Immature natural killer cell (primary cell): Measurements from ENCODE around the gene LMAN2. TPM values are rescaled to one million over a fixed set of nuclear protein-coding genes. Genes with fewer than 3 reads are reported as not detected.
"Not testable (repeated sequence)": the region's sequence is repeated elsewhere in the genome, so short reads cannot be mapped to it uniquely, and the experiment has no call there.

ENCODE experiments used
- DNase-seq, 3 donors: peaks; one replicate each; pipeline ENCODE4 v3.0.0; 2022; ENCODE audit warnings: mixed read lengths in 1 of 3
- H3K27ac Mint-ChIP-seq, 6 donors: one replicate each; pipeline ENCODE4 v1.8.0; 2020; ENCODE audit warnings: mixed read lengths in 6 of 6, mild to moderate bottlenecking in 5 of 6, inconsistent platforms in 4 of 6, moderate library complexity in 3 of 6
- H3K27me3 Mint-ChIP-seq, 3 donors: one replicate each; pipeline ENCODE4 v1.8.0; 2020 to 2021; ENCODE audit warnings: low read depth in 3 of 3, mild to moderate bottlenecking in 3 of 3, mixed read lengths in 3 of 3, moderate library complexity in 3 of 3, inconsistent platforms in 1 of 3
- H3K36me3 Mint-ChIP-seq, 3 donors: one replicate each; pipeline ENCODE4 v1.8.0; 2020; ENCODE audit warnings: mixed read lengths in 3 of 3, inconsistent platforms in 2 of 3, mild to moderate bottlenecking in 2 of 3
- H3K4me1 Mint-ChIP-seq, 2 donors: one replicate each; pipeline ENCODE4 v1.8.0; 2020; ENCODE audit warnings: inconsistent platforms in 2 of 2, mild to moderate bottlenecking in 2 of 2, mixed read lengths in 2 of 2, moderate library complexity in 1 of 2
- H3K4me3 Mint-ChIP-seq, 5 donors: one replicate each; pipeline ENCODE4 v1.8.0; 2020; ENCODE audit warnings: mild to moderate bottlenecking in 5 of 5, mixed read lengths in 5 of 5, inconsistent platforms in 3 of 5, moderate library complexity in 3 of 5
- H3K9me3 Mint-ChIP-seq, 6 donors: one replicate each; pipeline ENCODE4 v1.8.0; 2020; ENCODE audit warnings: mild to moderate bottlenecking in 6 of 6, mixed read lengths in 6 of 6, inconsistent platforms in 4 of 6, moderate library complexity in 3 of 6
- polyA plus RNA-seq, 3 donors: library from polyadenylated mRNA; unstranded; fragments of 300-500 nt; fragmentation: Illumina TruSeq; gene quantifications; one replicate each; pipeline ENCODE4 v1.2.3, GENCODE V29; 2021

Gene LMAN2
- polyA plus RNA-seq, 3 donors from 2014 or later, result 316 to 441 (median 409) TPM

DNA sequence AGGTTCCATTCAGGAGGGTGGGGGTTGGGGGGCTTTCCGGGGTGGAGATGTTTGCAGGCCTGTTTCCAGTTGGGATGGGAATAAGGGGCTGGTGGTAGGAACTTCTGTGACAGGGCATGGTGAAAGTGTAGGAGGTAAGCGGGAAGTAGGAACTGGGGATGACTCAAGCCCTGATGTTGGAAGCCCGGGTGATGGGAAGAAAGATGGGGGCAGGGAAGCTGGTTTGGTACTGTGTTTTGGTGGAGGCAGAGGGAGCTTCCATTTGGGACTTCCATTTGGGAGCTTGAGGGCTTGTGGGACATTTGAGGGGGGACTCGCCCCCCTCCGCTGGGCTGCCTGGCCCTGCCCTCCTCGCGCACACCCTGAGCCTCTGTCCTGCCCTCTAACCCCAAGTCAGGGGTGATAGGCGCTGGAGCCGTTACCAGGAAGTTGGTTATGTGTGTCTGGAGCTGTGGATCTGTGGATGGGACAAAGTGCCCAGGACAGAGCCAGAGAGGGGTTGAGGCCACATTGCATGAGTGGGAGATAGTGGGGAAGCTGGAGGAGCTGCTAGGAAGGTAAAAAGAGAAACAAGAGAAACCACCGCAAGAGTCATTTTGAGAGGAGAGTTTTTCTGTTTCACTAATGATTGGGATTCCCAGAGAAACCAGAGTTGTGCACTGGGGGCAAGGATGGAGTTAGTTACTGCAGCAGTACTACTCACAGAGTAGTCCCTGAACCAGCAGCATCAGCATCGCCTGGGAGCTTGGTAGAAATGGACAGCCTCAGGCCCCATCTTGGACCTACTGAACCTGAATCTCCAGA, 12.9 kb upstream of the LMAN2 start:
- peaks cover 13 to 16% (median 13%) of the 10 kb centered on the region in 3 donors for H3K36me3 Mint-ChIP-seq
- H3K27me3 Mint-ChIP-seq, result peaks cover 0 to 3% (median 1%) of the 10 kb centered on the region in 3 donors
- no peaks in the 10 kb centered on the region for H3K9me3 Mint-ChIP-seq
- peak overlapping the region in 3 of 6 donors; percentile 18 to 57 (median 28) for H3K27ac Mint-ChIP-seq
- H3K4me1 Mint-ChIP-seq, result peaks cover 48 to 56% of the 10 kb centered on the region in 2 donors
- no peak for DNase-seq
- peak overlapping the region in 2 of 5 donors; percentile 36 to 49 for H3K4me3 Mint-ChIP-seq

DNA sequence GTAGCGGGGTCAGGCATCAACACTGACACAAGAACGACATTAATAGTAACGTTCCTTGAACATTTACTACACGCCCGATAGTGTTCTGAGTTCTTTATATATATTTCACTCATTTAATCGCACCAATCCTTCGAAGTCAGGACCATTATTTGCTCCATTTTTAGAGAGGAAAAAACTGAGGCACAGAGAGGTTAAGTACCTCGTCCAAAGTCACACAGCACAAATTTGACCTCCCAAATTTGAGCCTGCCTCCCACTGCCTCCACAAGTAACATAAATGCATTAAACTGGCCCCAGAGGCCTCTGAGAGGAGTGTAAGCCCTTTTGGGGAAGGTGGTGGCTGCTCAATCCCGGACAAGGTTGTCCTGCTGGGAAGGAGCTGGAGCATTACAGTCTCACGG, 12.1 kb upstream of the LMAN2 start:
- H3K27ac Mint-ChIP-seq, result peak overlapping the region in 1 of 6 donors; percentile 64
- DNase-seq, result no peak
- peaks cover 5 to 8% (median 6%) of the 10 kb centered on the region in 3 donors for H3K36me3 Mint-ChIP-seq
- H3K27me3 Mint-ChIP-seq, result peaks cover 1 to 6% (median 3%) of the 10 kb centered on the region in 3 donors
- H3K9me3 Mint-ChIP-seq, result no peaks in the 10 kb centered on the region
- H3K4me1 Mint-ChIP-seq, result peaks cover 48 to 57% of the 10 kb centered on the region in 2 donors
- peak overlapping the region in 2 of 5 donors; percentile 77 to 81 for H3K4me3 Mint-ChIP-seq

DNA sequence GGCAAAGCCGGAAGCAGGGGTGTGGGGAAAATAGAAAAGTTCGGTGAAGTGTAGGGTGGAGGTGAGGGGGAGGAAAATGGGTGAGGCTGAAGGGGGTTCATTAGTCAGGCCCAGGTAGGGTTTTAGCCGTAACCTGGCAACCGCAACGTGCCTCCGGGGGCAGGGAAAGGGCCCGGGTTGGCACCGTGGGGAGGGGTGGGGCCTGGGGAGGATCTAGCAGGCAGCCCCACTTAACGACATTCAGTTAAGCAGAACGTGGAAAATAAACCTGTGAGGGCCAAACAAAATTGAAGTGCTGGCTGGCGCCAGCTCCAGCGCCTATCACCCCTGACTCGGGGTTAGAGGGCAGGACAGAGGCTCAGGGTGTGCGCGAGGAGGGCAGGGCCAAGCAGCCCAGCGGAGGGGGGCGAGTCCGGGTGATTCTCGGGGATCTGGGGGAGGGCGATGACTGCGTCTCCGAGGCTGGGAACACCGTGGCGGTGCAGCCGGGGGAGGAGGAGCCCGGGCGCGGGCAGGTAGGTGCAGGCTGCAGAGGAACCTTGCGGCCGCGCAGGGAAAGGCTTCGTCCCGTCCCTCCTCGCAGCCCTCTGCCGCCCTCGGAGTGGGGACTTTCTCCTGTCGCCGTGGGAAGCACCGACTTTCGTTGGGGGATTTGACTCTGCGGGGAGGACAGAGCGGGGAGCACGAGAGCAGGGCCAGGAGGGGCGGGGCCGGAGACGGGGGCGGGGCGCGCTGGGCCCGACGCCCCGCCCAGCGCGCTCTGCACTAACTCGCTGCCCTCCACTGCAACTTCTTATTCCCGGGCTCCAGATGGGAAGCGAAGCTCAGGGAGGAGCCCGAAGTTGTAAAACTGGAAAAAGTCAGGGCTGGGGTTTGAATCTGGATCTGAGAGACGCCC, 11.4 kb upstream of the LMAN2 start:
- Mint-ChIP-seq H3K4me3 (peak overlapping the region; percentile 71 to 81 (median 77)), H3K4me1 (peaks cover 49 to 56% of the 10 kb centered on the region in 2 donors), H3K9me3 (no peaks in the 10 kb centered on the region), H3K27ac (peak overlapping the region; percentile 49 to 89 (median 68)), H3K36me3 (peaks cover 0 to 3% (median 0%) of the 10 kb centered on the region in 3 donors), H3K27me3 (peaks cover 1 to 9% (median 7%) of the 10 kb centered on the region in 3 donors)
- peak; percentile 35 to 46 (median 40) for DNase-seq

DNA sequence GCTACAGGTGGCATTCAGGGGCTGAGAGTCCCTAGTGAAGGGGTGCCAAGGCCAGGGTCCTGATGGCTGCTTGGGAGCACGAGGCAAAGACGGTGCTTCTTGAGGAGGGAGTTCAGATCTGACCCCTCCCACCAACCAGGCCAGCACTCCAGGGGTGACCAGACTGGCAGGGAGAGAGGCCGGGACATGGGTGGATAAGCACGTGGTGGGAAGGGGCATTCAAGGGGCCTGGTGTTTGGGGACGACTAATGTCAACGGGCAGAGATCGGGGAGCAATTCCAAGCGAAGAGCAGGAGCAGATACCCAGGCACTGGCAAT, 10.8 kb upstream of the LMAN2 start:
- H3K27ac Mint-ChIP-seq, result peak overlapping the region; percentile 36 to 68 (median 62)
- H3K9me3 Mint-ChIP-seq, result no peaks in the 10 kb centered on the region
- H3K27me3 Mint-ChIP-seq, result peaks cover 4 to 15% (median 12%) of the 10 kb centered on the region in 3 donors
- H3K4me3 Mint-ChIP-seq, result peak overlapping the region; percentile 33 to 81 (median 59)
- DNase-seq, result no peak
- peaks cover 55 to 61% of the 10 kb centered on the region in 2 donors for H3K4me1 Mint-ChIP-seq
- peaks cover 0 to 3% (median 0%) of the 10 kb centered on the region in 3 donors for H3K36me3 Mint-ChIP-seq

DNA sequence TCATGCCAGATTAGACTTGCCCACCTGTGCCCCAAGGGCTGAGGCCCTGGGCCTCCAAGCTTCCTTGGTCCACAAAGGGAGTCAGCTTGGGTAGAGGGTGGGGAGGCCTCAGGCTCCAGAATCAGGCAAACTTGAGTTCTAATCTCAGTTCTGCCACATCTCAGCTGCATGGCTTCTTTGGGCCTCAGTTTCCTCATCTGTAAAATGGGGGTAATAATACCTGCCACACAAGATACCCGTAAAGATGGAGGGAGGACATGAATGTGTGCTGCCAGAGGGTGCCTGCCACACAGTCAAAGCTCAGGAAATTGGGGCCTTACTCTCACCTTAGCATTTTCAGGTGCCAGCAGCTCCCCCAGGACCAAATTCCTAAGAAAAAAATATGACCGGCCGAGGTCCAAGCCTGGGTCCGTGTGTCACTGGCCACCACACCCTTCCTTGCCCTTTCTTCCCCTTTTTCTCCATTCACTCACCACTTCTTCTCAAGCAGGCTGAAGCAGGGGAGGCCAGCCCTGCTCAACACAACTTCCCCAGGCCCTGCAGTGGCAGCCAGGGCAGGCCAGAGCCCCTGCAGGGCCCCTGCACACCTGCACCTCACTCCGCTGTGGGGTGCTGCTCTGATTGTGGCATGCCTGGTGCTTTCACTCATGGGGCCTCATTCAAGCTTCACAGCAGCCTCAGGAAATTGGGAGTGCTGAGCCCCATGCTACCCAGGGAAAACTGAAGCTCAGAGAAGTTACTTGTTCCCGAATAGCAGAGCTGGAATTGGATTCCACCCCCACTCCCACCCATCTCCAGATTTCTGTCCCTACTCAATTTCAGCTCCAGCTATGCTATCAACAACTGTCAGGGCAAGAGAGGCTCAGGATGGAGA, 10.2 kb upstream of the LMAN2 start:
- no peak for DNase-seq
- Mint-ChIP-seq H3K4me3 (peak overlapping the region; percentile 33 to 81 (median 59)), H3K4me1 (peaks cover 61 to 67% of the 10 kb centered on the region in 2 donors), H3K27ac (peak overlapping the region; percentile 36 to 68 (median 62)), H3K9me3 (no peaks in the 10 kb centered on the region), H3K36me3 (peaks cover 0 to 3% (median 0%) of the 10 kb centered on the region in 3 donors), H3K27me3 (peaks cover 3 to 16% (median 15%) of the 10 kb centered on the region in 3 donors)

DNA sequence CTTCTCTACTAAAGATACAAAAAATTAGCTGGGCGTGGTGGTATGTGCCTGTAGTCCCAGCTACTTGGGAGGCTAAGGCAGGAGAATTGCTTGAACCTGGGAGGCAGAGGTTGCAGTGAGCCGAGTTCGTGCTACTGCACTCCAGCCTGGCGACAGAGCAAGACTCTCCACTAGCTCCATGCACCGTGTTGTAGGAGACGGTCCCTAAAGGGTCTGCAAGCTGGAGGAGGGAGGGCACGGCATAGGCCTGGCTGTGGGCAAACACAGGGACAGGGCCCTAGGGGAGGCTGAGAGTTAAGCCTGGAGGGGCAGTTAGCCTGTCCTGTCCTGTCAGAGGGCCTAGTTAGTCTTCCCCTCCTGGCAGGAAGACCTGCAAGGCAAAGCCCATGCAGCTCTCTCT, 9.3 kb upstream of the LMAN2 start:
- H3K9me3 Mint-ChIP-seq, DNase-seq, H3K36me3 Mint-ChIP-seq: not testable (repeated sequence)
- Mint-ChIP-seq H3K4me1 (peaks cover 70 to 77% of the 10 kb centered on the region in 2 donors), H3K27me3 (peaks cover 3 to 16% (median 15%) of the 10 kb centered on the region in 3 donors), H3K4me3 (peak overlapping the region in 1 of 5 donors; percentile 18), H3K27ac (peak overlapping the region in 2 of 6 donors; percentile 58 to 68)

DNA sequence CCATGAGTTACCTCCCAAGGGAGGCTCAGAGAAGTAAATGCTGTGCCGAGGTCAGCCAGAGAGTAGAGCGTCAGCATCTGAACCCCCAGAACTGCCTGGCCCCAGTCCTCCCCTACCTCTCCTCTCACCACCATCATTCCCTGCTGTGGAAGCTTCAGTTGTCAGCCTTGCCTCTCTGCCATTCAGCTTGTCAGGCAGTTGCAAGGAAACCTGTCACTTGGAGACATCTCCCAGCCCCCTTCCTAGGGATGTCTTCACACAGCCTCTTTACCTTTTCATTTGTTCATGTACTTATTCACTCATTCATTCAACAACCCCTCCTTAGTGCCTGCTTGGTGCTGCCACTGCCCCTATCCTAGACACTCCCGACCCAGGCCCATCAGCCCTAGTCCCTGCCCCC, 8.4 kb upstream of the LMAN2 start:
- H3K27ac Mint-ChIP-seq, result peak overlapping the region in 5 of 6 donors; percentile 74 to 91 (median 89)
- H3K4me3 Mint-ChIP-seq, result peak overlapping the region; percentile 79 to 85 (median 83)
- peaks cover 79 to 83% of the 10 kb centered on the region in 2 donors for H3K4me1 Mint-ChIP-seq
- no peaks in the 10 kb centered on the region for H3K36me3 Mint-ChIP-seq
- no peaks in the 10 kb centered on the region for H3K9me3 Mint-ChIP-seq
- no peak for DNase-seq
- peaks cover 3 to 16% (median 15%) of the 10 kb centered on the region in 3 donors for H3K27me3 Mint-ChIP-seq

DNA sequence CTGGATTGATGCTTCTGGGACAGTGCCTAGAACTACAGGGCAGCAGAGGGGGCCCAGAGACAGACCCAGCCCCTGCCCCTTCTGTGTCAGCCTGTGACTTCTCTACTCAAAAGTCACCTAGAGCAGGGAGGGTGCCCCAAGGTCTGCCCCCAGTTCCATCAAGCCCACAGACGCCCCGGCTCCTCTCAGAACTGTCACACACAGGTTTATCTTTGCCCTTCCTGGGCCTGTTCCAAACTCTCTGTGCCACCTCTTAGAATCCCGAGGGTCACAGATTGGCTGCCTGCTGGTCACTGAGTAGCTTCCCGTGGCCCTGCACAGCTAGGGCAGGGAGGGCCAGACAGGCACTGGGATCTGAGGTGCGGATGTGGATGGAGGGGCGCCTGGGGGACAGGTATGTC, 8.0 kb upstream of the LMAN2 start:
- Mint-ChIP-seq H3K36me3 (no peaks in the 10 kb centered on the region), H3K4me1 (peaks cover 79 to 86% of the 10 kb centered on the region in 2 donors), H3K4me3 (peak overlapping the region; percentile 79 to 85 (median 83)), H3K27ac (peak overlapping the region; percentile 78 to 91 (median 90)), H3K27me3 (peaks cover 3 to 16% (median 15%) of the 10 kb centered on the region in 3 donors), H3K9me3 (no peaks in the 10 kb centered on the region)
- no peak for DNase-seq

DNA sequence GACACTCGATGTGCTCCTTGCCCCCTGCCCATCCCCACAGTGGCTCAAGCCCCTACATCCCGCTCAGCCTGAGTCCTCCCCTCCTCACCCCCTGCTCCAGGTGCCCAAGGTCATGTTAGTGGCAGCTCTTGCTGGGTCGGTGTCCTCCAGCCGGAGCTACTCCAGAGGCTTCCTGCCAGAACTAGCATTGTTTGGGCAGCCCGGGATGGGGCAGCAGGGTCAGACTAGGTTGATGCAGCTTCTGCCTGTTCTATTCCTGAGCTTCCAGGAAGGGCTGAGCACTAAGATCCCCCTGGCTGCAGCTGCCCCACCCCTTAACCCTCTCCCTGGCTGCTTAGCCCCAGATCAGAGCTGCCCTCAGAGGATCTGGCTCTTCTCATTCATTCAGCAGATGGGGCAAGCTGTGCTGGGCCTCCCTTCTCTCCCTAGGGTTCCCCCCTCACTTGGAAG, 6.9 kb upstream of the LMAN2 start:
- H3K4me3 Mint-ChIP-seq, result peak overlapping the region; percentile 79 to 85 (median 83)
- no peaks in the 10 kb centered on the region for H3K9me3 Mint-ChIP-seq
- DNase-seq, result no peak
- peak overlapping the region; percentile 78 to 91 (median 90) for H3K27ac Mint-ChIP-seq
- H3K27me3 Mint-ChIP-seq, result peaks cover 4 to 17% (median 16%) of the 10 kb centered on the region in 3 donors
- H3K4me1 Mint-ChIP-seq, result peaks cover 76 to 79% of the 10 kb centered on the region in 2 donors
- H3K36me3 Mint-ChIP-seq, result no peaks in the 10 kb centered on the region

DNA sequence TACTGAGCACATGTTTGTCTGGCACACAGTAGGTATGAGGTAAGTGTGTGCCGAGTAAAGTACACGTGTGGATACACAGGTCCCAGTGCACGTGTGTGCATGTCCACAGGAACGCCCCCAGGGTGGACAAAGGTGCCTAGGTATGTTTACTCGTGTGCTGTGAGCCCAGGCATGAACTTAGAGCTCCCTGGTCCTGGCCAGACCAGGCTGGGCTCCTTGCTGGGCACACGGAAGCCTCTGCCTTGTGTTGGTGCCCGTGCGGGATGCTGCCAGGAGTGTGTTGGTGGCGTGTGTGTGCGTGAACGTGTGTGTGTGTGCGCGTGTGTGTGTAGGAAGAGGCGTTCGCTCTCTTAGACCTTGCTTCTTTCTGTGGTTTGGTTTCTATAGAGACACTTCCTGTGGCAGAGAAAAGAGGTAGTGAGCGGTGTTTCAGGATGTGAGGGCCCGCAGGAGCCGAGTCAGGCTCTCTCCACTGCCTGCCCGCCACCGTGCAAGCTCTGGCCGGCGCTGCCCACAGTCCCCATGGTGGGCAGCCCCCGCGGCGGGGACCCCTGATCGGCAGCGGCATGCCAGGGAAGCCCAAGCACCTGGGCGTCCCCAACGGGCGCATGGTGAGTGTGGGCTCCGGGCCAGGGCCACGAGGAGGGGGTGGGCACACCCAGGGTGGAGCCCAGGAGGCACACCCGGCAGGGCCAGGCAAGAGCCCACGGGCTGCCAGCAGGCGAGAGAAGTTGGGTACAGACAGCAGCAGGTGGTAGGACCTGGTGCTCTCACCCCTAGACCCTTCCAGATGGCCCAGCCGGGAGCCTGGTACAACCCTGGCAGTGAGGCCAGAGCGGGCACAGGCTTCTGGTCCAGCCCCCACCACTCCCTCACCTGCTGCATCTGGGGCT, 6.2 kb upstream of the LMAN2 start, which contains the start of gene RGS14:
TSS of gene RGS14 (plus strand) at position 466 of the 893 bp plus-strand sequence. CDS start at position 567, 101 bp downstream.
- peak; percentile 85 to 86 (median 85) for DNase-seq
- Mint-ChIP-seq H3K27me3 (peaks cover 4 to 16% (median 15%) of the 10 kb centered on the region in 3 donors), H3K9me3 (no peaks in the 10 kb centered on the region), H3K4me1 (peaks cover 69 to 76% of the 10 kb centered on the region in 2 donors), H3K27ac (peak within 1 kb of the TSS; percentile 83 to 97 (median 92)), H3K4me3 (peak within 1 kb of the TSS; percentile 79 to 91 (median 83)), H3K36me3 (no peaks in the 10 kb centered on the region)

DNA sequence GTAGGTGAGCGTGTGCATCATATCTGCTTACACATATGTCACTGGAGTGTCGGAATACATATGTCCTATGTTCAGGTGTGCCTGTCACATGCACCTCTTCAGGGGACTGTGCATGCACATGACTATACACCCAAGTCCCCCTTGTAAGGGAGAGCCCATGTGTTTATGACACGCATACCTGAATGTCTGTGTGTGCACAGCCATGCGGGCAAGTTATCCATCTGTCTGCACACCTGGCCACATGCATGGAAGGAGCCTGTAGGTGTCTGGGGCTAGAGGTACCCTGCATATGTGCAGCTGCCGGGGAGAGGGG, 5.6 kb upstream of the LMAN2 start:
- no peaks in the 10 kb centered on the region for H3K9me3 Mint-ChIP-seq
- H3K27ac Mint-ChIP-seq, result peak overlapping the region; percentile 83 to 97 (median 92)
- no peak for DNase-seq
- peaks cover 64 to 71% of the 10 kb centered on the region in 2 donors for H3K4me1 Mint-ChIP-seq
- H3K4me3 Mint-ChIP-seq, result peak overlapping the region; percentile 79 to 91 (median 83)
- no peaks in the 10 kb centered on the region for H3K36me3 Mint-ChIP-seq
- peaks cover 4 to 16% (median 15%) of the 10 kb centered on the region in 3 donors for H3K27me3 Mint-ChIP-seq

DNA sequence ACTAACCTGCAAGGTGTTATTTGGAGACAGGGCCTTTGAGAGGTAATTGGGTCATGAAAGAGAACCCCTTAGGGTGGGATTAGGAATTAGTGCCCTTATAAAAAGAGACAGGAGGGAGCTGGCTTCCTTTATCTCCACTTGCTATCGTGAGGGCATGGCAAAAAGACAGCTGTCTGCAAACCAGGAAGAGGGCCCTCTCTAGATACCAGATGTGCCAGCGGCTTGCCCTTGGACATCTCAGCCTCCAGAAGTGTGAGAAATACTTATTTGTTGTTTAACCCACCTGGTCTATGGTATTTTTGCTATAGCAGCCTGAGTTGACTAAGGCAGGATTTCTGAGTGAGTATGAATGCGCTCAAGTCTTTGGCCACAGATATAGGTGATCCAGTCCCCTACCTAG, 5.3 kb upstream of the LMAN2 start:
- H3K27ac Mint-ChIP-seq, result peak overlapping the region; percentile 83 to 97 (median 92)

More for the DNA sequence above, 5.3 kb upstream of the LMAN2 start:
- no peaks in the 10 kb centered on the region for H3K36me3 Mint-ChIP-seq
- H3K4me1 Mint-ChIP-seq, result peaks cover 64 to 71% of the 10 kb centered on the region in 2 donors
- no peaks in the 10 kb centered on the region for H3K9me3 Mint-ChIP-seq
- H3K27me3 Mint-ChIP-seq, result peaks cover 4 to 17% (median 15%) of the 10 kb centered on the region in 3 donors
- peak overlapping the region; percentile 79 to 91 (median 83) for H3K4me3 Mint-ChIP-seq
- no peak for DNase-seq
